GOT3 (cell line): Measurements from ENCODE around the gene CEMIP.

Experiments used
- DNase-seq: peaks from one replicate; lab custom pipeline; 2025; ENCODE audit warnings: mixed read lengths; lab: John Stamatoyannopoulos, UW

Gene CEMIP

DNA sequence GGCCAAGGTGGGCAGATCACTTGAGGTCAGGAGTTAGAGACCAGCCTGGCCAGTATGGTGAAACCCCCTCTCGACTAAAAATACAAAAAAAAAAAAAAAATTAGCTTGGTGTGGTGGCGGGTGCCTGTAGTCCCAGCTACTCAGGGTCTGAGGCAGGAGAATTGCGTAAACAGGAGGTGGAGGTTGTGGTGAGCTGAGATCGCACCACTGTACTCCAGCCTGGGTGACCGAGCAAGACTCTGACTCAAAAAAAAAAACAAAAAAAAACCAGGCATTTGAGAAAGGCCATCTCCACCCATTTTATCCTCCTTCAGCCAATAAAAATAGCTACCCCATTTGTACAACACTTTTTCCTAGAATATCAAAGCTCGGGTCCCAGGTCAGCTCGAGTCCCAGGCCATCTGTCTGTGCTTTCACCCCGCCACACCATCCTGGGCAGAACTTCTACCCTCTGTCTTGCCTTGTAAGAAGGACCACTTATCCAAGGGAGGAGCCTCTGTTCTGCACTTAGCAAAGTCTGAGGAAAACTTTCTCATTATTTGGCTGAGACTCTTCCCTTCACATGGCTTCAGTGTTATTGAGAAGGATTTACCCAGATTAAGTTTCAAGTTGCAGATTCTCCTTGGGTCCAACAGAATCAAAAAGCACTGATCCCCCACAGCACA lies 111.3 kb downstream of the CEMIP start:
- no peak for DNase-seq

DNA sequence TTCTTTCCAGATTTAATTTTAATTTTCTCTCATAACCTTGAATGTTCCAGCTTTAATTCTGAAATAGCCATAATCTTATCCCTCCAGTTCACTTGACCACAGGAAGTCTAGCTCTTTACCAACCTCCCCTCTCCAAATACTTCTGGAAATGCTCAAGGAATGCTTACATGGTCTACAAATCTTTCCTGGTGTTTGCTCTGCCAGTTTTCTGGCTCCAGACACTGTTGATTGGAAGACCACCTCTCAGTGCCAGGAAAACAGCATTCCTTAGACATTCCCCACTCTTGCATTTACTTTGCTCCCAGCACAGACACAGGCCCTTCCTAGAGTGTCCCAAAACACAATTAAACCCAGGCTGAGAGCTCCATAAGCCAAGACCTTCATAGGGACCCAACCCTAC lies 111.8 kb downstream of the CEMIP start:
- no peak for DNase-seq

DNA sequence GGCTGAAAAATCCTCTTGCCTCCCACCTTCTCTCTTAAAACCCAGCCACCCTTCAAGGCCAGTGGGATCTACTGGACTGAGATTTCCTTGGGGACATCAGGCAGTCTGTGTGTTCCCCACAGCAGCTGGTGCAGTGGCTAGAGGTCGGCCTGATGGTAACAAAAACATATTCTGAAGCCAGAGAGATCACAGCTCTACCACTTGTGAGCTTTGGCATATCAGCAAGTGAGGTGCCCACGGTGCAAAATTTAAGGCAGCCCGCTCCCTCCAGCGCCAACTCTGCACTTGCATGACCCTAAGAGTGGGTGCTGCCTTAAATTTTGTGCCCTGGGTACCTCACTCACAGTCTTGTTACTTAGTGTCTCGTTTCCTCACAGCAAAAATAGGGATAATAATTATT lies 113.2 kb downstream of the CEMIP start:
- no peak for DNase-seq

DNA sequence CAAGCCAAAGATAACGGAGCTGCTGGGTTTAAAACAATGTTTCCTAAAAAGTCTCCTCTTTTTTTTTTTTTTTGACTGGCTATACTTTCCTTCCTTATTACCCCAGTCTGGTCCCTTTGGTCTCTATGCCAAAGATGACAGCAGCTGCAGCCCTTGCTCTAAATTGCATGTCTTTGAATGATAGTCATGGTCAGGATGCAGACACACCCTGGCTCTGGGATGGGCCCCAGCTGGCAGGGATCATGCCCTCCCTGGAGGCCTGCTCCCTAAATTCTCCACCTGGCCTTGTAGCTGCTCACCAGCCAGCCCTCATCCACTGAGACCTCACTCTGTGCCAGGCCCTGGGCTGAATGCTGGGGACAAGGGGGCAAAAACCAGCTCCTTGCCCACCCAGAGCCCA lies 114.6 kb downstream of the CEMIP start:
- no peak for DNase-seq

DNA sequence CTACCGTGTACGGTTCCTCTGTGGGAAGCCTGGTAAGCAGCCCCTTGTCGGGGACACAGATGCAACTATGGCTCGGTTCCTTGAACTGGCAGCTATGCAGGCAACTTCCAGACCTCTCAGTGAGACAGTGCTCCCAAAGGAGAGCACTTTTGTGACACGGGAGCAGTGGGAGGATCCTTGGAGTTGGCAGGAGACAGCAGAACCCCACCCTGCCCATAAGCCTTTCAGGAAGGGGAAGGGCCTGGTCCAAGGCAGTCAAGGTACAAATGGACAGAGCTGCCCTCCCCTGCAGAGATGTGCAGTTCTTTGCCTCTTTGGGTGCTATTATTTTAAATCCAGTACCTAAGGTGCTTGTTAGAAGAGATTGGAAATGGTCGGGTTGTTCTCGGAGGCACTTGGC lies 115.9 kb downstream of the CEMIP start:
- no peak for DNase-seq

DNA sequence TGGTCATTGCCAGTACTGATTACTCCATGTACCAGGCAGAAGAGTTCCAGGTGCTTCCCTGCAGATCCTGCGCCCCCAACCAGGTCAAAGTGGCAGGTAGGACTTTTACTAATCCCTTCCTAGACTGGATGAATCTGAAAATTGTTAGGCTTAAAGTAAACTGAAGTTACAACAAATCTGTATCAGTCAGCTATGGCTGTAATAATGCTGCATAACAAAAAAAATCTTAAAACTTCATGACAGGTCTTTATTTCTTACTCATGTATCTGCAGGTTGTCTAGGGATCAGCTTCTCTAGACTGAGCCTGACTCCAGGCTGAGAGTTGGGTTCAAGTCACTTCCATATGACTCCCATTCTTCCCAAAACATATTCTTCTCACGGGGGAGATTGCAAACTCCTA lies 116.8 kb downstream of the CEMIP start:
- DNase-seq = no peak

DNA sequence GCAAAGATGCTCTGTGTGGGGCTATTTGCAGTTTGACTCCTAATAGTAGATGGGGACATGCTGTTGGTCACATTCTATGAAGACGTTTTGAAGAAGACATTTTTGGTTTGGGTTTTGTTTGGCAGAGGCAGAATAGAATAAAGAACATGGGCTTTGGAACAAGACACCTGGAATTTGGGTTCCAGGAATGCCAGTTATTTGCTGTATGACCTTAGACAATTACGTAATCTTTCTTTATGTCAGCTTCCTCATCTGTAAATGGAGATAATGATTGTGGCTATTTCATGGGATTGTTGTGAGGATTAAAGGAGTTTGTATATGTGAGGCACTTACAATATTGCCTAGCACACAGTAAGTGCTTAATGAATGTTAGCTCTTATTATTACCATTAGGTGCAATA lies 118.9 kb downstream of the CEMIP start:
- DNase-seq = no peak

DNA sequence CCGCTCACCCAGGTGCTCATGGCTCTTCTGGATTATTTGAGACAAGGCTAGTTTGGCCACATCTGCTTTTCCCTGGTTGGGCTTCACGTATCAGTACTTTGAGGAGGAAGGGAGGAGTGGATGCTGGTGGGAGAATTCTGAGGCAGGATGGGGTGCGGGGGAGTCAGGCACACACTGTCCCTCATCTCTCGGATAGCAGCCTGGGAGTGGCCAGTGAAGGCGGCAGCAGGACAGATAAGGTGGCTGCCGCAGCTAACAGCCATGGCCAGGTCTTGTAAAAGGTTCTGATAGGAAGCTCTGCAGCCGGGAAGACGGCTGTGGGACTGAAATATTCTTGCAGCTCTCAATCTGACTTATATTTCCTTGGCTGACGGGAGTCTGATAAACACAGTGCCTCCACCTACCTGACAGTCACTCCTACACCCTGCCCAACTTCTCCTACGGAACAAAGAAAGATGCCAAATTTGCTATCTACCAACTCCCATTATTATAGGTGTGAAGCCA lies 123.2 kb downstream of the CEMIP start:
- DNase-seq = no peak

DNA sequence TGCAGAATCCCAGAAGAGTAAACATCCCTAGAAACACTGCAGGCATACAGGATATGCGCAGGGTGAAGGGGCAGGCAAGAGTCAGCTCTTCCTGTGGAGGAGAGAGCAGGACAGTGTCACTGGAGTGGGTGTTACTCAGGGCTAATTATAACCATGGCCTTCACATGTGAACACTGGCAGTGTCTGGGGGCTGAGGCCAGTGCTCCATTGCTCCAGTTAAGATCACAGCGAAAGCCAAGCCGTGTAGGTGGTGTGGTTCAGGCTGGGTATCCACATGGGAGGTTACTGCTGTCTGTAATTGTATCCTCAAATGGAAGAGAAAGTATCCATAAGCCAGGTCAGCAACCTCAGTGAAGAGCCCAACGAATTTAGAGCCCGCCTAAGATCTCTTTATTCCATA lies 125.8 kb downstream of the CEMIP start:
- no peak for DNase-seq

DNA sequence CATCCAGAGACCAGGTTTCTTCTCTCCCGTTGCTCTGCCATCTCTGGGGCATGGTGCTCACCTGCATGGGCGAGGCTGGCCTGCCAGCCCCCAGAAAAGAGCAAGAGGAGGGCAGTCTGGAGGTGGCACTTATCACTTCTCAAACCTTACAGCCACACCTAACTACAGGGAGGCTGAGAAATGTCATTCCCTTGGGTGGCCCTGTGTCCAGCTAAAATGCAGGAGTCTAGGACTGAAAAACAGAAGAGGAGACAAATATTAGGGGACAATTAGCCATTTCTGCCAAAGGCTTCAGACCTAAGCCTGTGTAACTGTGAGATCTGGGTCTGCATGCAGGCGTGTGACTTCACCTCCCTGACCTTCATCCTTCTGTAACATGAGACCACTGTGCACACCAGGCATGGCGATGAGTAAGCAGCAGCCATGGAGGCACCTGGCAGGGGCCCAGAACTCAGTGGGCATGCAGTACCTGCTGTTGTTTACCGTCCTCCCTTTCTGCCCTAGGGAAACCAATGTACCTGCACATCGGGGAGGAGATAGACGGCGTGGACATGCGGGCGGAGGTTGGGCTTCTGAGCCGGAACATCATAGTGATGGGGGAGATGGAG lies 127.1 kb downstream of the CEMIP start:
- no peak for DNase-seq

DNA sequence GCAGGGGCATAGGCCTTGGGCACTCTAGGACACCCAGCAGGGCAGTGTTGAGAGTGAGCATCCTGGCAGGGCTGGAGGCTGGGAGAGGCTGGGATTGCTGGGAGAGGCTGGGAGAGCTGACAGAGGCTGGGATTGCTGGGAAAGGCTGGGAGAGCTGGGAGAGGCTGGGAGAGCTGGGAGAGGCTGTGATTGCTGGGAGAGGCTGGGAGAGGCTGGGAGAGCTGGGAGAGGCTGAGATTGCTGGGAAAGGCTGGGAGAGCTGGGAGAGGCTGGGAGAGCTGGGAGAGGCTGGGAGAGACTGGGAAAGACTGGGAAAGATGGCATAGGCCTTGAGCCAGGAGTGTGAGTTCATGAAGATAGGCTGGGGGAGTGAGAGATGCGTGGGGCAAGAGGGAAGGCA lies 132.7 kb downstream of the CEMIP start:
- DNase-seq = no peak

DNA sequence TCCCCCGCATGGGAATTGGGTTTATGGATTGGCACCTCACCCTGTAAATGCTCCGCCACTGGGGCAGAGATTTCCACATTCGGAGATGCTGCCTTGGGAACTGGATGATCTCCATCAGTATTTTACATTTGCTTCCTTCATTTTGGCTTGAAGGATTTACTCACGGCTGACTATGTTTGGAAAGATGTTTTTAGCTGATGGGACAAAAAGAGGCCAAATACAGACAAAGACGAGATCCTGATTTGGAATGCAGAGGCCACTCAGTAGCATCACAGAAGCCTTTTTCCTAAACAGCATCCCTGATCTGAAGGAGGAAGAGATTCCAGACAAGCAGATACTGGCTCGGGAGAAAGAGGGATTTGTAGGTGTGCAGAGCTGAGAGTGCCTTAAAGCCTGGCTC lies 133.5 kb downstream of the CEMIP start:
- DNase-seq = no peak

DNA sequence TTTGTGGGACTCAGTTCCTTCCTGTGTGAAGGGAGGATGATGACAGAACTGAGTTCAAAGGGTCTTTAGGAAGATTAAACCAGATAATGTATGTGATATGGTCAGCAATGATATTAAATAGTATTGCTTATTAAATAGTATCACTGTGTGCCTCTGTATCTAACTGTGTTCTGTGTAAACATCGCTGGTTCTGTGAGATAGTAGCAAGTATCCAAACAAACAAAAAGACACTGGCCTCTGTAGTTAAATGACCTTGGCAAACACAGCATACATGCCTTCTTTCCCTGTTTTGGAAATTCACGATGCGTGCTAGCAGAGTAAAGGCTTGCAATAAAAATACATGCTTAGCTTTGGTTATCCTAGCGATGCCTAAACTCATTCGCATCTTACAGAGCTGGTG lies 134.4 kb downstream of the CEMIP start:
- DNase-seq = no peak

DNA sequence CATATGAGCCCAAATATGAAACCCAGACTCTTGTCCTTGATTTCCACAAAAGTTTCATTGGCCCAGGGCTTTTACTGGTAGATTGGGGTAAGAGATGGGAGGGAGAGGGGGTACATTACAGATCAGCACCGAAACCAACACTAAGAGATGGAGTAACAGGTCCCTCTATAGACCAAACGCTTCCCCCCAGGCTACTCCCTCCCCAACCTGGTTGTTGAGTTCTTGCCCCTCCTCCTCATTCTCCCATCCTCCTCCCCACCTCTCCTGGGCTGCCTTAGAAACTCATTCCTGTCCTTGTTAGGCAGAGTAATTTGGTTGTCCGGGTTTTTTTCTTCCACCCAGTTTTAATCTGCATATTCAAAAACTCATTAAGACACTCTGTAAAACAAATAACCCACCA lies 136.3 kb downstream of the CEMIP start:
- DNase-seq = no peak

DNA sequence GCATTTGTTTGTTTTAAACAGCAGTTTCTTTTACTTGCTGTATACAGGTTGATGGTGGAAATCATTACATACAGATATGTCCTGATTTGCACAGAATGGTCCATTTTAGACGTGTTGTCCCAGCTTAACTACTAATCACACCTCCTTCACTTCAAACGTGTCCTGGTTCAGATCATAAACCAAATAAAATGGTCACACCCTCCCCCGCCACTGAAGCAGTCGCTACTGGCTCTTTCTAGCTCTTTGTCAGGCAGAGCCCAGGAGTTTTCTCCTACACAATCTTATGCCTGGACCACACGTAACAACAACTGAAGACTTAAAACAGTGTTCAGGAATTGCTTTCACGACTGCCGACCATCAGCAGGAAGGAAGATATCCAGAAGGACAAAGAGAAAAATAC lies 136.9 kb downstream of the CEMIP start:
- DNase-seq = no peak

DNA sequence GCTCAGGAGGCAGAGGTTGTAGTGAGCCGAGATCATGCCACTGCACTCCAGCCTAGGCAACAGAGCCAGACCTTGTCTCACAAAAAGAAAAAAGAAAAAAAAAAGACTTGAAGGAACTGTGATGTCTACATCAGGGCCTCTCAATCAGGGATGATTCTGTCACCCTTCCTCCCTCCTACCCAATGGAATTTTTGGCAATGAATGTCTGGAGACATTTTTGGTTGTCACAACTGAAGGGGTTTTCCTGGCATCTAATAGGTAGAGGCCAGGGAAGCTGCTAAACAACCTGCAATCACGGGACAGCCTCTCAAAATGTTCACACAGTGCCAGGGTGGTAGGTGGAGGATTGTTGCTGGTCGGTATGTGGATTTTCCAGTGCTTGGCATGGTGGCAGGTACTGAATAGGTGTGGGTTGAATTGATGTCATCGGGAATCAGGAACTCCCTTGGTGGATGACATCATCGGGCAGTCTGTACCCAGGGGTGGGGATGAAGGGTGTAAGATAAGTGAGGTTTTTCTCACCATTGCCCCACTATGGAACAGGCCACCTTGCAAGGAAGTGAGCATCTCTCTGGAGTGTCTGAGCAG lies 139.1 kb downstream of the CEMIP start:
- DNase-seq = no peak

DNA sequence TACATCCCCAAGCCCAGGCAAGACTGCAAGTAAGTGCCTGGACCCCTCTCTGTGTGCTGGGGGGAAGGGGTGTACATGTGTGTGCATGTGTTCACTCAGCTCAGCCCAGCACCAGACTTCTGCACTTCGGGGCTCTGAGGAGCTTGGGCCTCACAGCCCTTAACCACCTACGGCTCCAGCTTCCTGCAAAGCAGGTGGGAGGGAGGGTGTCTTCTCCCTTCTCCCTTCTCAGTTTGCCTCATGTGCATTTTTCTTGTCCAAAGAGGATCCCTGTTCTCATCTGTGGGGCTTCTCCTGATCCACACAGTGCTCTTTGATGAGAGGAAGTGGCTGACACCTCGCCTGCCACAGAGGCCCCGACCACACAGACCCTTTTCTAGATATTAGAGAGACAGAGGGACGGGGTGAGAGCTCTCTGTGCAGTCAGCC lies 141.1 kb downstream of the CEMIP start:
- DNase-seq = no peak

DNA sequence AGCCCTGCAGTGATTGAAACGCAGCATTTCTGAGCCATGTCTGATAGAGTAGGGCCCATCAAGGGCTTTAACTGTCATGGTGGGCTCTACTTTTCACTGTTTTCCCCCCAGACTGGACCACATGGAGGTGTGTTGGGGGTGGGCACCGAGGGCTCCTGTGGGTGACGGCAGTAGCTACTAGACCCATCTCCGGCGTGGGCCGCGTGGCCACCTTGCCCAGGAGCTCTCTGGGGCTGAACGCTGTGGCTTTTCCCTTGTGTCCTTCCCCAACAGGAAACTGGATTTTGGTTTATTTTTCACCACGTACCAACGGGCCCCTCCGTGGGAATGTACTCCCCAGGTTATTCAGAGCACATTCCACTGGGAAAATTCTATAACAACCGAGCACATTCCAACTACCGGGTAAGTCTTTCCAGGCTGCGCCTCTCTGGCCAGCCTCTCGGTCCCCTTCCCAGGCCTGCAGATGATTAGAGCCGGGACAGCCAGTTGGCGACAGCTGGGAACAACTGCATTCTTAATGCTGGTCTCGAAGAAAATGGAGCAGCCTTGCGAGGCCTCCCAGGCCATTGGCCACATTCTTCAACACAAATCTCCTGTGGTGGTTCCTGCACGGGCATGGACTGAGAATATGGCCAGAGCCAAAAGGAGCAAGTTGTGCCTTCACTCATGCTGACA lies 142.7 kb downstream of the CEMIP start:
- DNase-seq = no peak

DNA sequence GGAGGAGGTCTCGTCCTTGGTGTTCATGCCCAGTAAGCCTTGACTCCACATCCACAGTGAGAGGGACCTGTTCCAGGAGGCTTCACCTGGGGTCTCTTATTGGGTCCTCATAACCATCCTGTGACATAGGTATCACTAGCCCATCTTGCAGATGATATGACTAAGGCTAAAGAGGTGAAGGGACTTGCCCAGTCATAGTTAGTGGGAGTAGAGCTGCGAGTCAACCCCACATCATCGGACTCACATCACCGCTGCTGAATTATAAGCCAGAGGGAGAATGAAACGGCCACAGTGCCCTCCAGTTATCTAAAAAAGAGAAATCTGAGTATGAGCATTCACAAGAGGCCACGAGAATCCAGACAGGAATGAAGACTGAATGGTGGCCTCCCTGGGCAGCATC lies 144.5 kb downstream of the CEMIP start:
- no peak for DNase-seq

DNA sequence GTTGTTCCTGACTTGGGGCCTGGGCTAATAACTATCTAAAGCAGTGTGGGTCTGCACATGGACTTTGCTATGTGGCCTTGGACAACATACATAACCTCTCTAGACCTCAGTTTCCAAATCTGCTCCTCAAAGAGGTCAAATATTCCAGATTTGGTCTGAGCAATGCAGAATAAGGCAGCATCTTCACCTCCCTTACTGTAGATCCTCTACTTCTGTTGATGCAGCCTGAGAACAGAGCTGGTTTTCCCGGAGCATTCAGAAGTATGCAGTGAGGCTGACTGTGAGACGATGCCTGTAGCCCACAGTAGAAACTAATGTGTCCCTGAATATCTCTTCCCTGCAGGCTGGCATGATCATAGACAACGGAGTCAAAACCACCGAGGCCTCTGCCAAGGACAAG lies 145.1 kb downstream of the CEMIP start:
- no peak for DNase-seq

DNA sequence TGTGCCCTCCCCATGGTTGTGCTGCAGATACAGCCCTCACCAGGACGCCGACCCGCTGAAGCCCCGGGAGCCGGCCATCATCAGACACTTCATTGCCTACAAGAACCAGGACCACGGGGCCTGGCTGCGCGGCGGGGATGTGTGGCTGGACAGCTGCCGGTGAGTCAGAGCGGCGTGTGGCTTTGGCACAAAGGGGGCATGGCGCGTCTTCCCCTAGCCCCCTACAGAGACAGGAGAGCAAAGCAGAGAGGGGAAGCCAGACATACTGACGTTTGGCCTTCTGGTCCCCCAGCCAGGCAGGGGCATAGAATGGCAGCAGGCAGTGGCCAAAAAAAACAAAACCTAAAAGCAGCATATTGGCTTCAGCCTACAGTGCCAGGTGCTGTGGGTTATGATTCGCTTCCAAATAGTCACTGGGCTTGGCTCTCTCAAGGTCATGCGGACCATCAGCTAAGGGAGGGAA lies 146.5 kb downstream of the CEMIP start:
- no peak for DNase-seq

DNA sequence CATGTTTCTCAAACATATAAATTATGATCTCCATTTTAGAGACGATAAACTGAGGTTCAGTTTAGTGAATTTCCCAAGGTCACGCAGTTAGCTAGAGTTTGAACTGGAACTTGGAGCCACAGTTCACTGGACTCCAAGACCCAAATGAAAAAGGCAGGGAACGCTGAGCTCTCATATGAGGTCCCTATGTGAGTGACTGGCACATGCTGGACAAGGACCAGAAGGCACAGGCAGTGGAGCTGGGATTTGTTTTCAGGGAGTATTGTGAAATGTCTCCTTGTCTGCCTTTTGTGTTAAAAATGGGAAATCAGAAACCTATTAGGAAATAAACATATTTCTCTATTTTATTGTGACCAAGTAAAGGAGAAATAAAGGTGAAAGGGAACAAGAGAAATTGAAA lies 147.0 kb downstream of the CEMIP start:
- DNase-seq = no peak

DNA sequence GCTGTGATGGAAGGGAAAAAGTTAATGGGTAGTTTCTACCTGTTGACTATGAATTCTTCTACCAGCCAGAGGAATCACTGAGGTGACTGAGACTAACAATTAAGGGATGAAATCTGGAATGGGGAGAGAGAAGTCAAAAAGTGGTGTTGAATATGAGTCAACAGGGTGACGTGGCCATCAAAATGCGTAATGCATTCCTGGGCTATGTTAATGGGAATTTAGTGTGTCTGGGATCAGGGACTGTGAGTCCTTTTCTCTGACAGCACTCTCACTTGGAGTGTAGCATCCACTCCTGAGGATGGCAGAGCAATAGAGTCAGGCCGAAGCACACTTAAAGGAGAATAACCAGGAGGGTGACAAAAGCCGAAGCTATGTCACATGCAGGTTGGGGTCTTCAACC lies 150.1 kb downstream of the CEMIP start:
- no peak for DNase-seq
